ENCODE results near the gene IPP.
"Not testable (repeated sequence)": the region's sequence is repeated elsewhere in the genome, so short reads cannot be mapped to it uniquely, and the experiment has no call there.

The IPP gene

GRCh38 chr1:45679123-45679522 is 71.3 kb downstream of the IPP start:
- FAIRE-seq, result no peak

GRCh38 chr1:45678489-45678888 is 72.0 kb downstream of the IPP start:
- no peak for FAIRE-seq

GRCh38 chr1:45677751-45678245 is 72.7 kb downstream of the IPP start:
- no peak for FAIRE-seq

GRCh38 chr1:45676553-45676952 is 73.9 kb downstream of the IPP start:
- not testable (repeated sequence) for FAIRE-seq

GRCh38 chr1:45674478-45674877 is 76.0 kb downstream of the IPP start:
- no peak for FAIRE-seq

- no peak for FAIRE-seq
Observed at GRCh38 chr1:45673956-45674355, 76.5 kb downstream of the IPP start.

- FAIRE-seq, result no peak
Observed at GRCh38 chr1:45669859-45670655, 80.4 kb downstream of the IPP start.

- no peak for FAIRE-seq
Observed at GRCh38 chr1:45669379-45669778, 81.1 kb downstream of the IPP start.

- FAIRE-seq, result no peak
Observed at GRCh38 chr1:45668526-45668925, 81.9 kb downstream of the IPP start.

GRCh38 chr1:45667321-45668111 is 82.9 kb downstream of the IPP start:
- FAIRE-seq, result no peak

GRCh38 chr1:45666836-45667235 is 83.6 kb downstream of the IPP start:
- no peak for FAIRE-seq

- peak; percentile 82 for FAIRE-seq
Observed at GRCh38 chr1:45660336-45660735, 90.1 kb downstream of the IPP start.

- FAIRE-seq, result no peak
Observed at GRCh38 chr1:45659222-45659621, 91.2 kb downstream of the IPP start.

- FAIRE-seq, result no peak
Observed at GRCh38 chr1:45658171-45658570, 92.3 kb downstream of the IPP start.

- FAIRE-seq, result no peak
Observed at GRCh38 chr1:45656573-45657226, 93.8 kb downstream of the IPP start.

GRCh38 chr1:45654540-45655280 is 95.7 kb downstream of the IPP start:
- FAIRE-seq, result no peak
